ENCODE measurements around the gene GNPDA1.

The GNPDA1 gene

GRCh38 chr5:141951332-141951781 lies 61.5 kb downstream of the GNPDA1 start:
- no peak for DNase-seq

Measured in midbrain (tissue), 1 donor.